Endodermal cell (in vitro differentiated cells): ENCODE measurements around the gene MYOF. TPM values are rescaled to one million over a fixed set of nuclear protein-coding genes. Genes with fewer than 3 reads are reported as not detected.

Experiments used
- DNase-seq: peaks from one replicate; pipeline ENCODE4 v3.0.0-alpha.2; 2017
- H3K27ac ChIP-seq: 2 replicates; pipeline ENCODE4 v1.5.1; 2013; ENCODE audit warnings: mild to moderate bottlenecking, low read depth, low read length, moderate library complexity
- H3K27me3 ChIP-seq: 2 replicates; pipeline ENCODE4 v1.6.1; 2013; ENCODE audit warnings: mild to moderate bottlenecking, low read length, moderate library complexity; ENCODE audit not compliant: insufficient read depth, control insufficient read depth, poor library complexity, severe bottlenecking
- H3K36me3 ChIP-seq: 2 replicates; pipeline ENCODE4 v1.7.0; 2013; ENCODE audit warnings: mild to moderate bottlenecking, low read length, moderate library complexity; ENCODE audit not compliant: control insufficient read depth, insufficient read depth
- H3K4me1 ChIP-seq: one replicate; pipeline ENCODE4 v1.7.0; 2013; ENCODE audit warnings: low read length; ENCODE audit not compliant: control insufficient read depth, insufficient read depth
- H3K4me3 ChIP-seq: 2 replicates; pipeline ENCODE4 v1.5.1; 2013; ENCODE audit warnings: mild to moderate bottlenecking, low read length, moderate library complexity
- H3K9ac ChIP-seq: 2 replicates; pipeline ENCODE4 v1.6.1; 2013; ENCODE audit warnings: mild to moderate bottlenecking, low read length, moderate library complexity; ENCODE audit not compliant: poor library complexity, severe bottlenecking; ENCODE audit errors: extremely low read depth
- H3K9me3 ChIP-seq: 2 replicates; pipeline ENCODE4 v1.6.1; 2013; ENCODE audit warnings: mild to moderate bottlenecking, low read length, moderate library complexity; ENCODE audit not compliant: control insufficient read depth
- H3K27ac Mint-ChIP-seq: 2 replicates; pipeline ENCODE4 v1.8.0; 2020; ENCODE audit warnings: mixed read lengths
- H3K27me3 Mint-ChIP-seq: 2 replicates; pipeline ENCODE4 v1.8.0; 2021; ENCODE audit warnings: mild to moderate bottlenecking, mixed read lengths; ENCODE audit not compliant: insufficient read depth
- H3K36me3 Mint-ChIP-seq: 2 replicates; pipeline ENCODE4 v1.8.0; 2020; ENCODE audit warnings: low read depth, mixed read lengths
- H3K4me1 Mint-ChIP-seq: 2 replicates; pipeline ENCODE4 v1.8.0; 2020; ENCODE audit warnings: mixed read lengths
- H3K4me3 Mint-ChIP-seq: 2 replicates; pipeline ENCODE4 v1.8.0; 2020; ENCODE audit warnings: mild to moderate bottlenecking, moderate library complexity, mixed read lengths
- H3K9me3 Mint-ChIP-seq: 2 replicates; pipeline ENCODE4 v1.8.0; 2020; ENCODE audit warnings: mild to moderate bottlenecking, mixed read lengths
- WGBS, 2 experiments: methylation state at CpG; one replicate each; pipeline versions ENCODE4 v1.1.5 to v1.1.7; 2013; ENCODE audit warnings: missing lambda C conversion rate in 2 of 2, mixed read lengths in 1 of 2; ENCODE audit not compliant: insufficient coverage in 1 of 2, insufficient read length in 1 of 2; 5-methylcytosine and 5-hydroxymethylcytosine counted together
- total RNA-seq, 2 donors: library from RNA; stranded (reverse); fragmentation: NEBNext Ultra II Directional in 1 of 2; extraction: Animal tissue kit (Norgen Biotek cat#: 25700) in 1 of 2; gene quantifications; 2 replicates in 1 of 2; 3 replicates in 1 of 2; pipeline ENCODE4 v1.2.1, GENCODE V29; 2021
- TF ChIP-seq, protein P1 (sequence below): fragments of 200-600 bp; sonication (generic); conservative IDR thresholded peaks from 2 replicates; pipeline ENCODE4 v1.5.0; 2021; ENCODE audit warnings: antibody characterized with exemption, mild to moderate bottlenecking

The MYOF gene
- total RNA-seq, 2 donors from 2014 or later: 37.4 to 93.8 TPM

DNA sequence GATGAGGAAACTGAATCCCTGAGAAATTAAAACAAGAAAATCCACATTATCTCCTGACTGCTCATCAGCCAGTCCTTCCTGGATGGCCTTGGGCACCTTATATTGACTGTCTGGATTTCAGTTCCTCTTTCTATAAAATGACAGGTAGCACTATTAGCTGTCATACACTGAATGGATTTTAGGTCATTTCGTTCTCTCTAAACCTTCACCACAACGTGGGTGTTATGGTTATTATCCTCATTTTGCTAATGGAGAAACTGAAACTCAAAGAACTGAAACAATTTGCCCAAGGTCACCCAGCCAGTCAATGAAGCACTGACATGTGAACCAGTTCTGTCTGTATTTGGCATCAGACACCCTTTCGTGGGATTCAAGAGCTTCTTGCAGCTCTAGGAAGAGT, 214.6 kb downstream of the MYOF start:
- peaks cover 41% of the 10 kb centered on the region for H3K9me3 Mint-ChIP-seq
- no peaks in the 10 kb centered on the region for H3K36me3 ChIP-seq
- peaks cover 38% of the 10 kb centered on the region for H3K9me3 ChIP-seq
- peaks cover 9% of the 10 kb centered on the region for H3K4me1 Mint-ChIP-seq
- no peak overlapping the region for H3K4me3 Mint-ChIP-seq
- H3K4me1 ChIP-seq: peaks cover under 1% of the 10 kb centered on the region
- TF ChIP-seq, protein P1, sequence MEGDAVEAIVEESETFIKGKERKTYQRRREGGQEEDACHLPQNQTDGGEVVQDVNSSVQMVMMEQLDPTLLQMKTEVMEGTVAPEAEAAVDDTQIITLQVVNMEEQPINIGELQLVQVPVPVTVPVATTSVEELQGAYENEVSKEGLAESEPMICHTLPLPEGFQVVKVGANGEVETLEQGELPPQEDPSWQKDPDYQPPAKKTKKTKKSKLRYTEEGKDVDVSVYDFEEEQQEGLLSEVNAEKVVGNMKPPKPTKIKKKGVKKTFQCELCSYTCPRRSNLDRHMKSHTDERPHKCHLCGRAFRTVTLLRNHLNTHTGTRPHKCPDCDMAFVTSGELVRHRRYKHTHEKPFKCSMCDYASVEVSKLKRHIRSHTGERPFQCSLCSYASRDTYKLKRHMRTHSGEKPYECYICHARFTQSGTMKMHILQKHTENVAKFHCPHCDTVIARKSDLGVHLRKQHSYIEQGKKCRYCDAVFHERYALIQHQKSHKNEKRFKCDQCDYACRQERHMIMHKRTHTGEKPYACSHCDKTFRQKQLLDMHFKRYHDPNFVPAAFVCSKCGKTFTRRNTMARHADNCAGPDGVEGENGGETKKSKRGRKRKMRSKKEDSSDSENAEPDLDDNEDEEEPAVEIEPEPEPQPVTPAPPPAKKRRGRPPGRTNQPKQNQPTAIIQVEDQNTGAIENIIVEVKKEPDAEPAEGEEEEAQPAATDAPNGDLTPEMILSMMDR: no peak
- H3K4me3 ChIP-seq: no peak overlapping the region
- H3K9ac ChIP-seq: no peak overlapping the region
- H3K36me3 Mint-ChIP-seq: peaks cover 20% of the 10 kb centered on the region
- no peaks in the 10 kb centered on the region for H3K27me3 Mint-ChIP-seq
- no peak overlapping the region for H3K27ac ChIP-seq
- no peak overlapping the region for H3K27ac Mint-ChIP-seq
- no peaks in the 10 kb centered on the region for H3K27me3 ChIP-seq
- WGBS, 2 experiments: 90% methylated on average over 3 of the region's 3 CpGs; no CpG with 5 or more reads in 1 of the 2 experiments
- no peak for DNase-seq

DNA sequence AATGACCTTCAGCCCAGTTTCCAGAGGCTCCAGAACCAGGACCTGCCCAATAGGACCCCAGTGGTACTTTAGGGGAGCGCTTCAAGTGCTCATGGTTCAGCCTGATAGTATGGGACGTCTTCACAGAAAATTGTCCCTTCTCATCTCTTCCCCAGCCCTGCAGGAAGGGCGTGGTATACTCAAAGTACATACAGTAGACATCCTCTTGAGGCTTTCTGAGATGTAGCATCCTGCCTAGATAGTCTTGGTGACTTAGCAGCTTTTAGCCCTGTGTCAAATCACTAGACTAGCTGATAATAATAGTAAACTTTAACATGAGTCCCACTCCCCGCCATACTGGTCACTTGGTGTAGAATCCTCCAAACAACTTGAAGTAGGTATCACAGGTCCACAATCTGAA, 215.3 kb downstream of the MYOF start:
- Histone ChIP-seq H3K9ac (no peak overlapping the region), H3K9me3 (peaks cover 38% of the 10 kb centered on the region), H3K4me3 (no peak overlapping the region), H3K27ac (no peak overlapping the region), H3K36me3 (no peaks in the 10 kb centered on the region), H3K4me1 (no peaks in the 10 kb centered on the region), H3K27me3 (no peaks in the 10 kb centered on the region)
- TF ChIP-seq, protein P1: no peak
- no peaks in the 10 kb centered on the region for H3K27me3 Mint-ChIP-seq
- peaks cover 41% of the 10 kb centered on the region for H3K9me3 Mint-ChIP-seq
- 90 to 97% methylated on average over 4 of the region's 4 CpGs for WGBS, 2 experiments
- H3K4me3 Mint-ChIP-seq: no peak overlapping the region
- H3K4me1 Mint-ChIP-seq: peaks cover 6% of the 10 kb centered on the region
- peaks cover 20% of the 10 kb centered on the region for H3K36me3 Mint-ChIP-seq
- DNase-seq: no peak
- H3K27ac Mint-ChIP-seq: no peak overlapping the region

DNA sequence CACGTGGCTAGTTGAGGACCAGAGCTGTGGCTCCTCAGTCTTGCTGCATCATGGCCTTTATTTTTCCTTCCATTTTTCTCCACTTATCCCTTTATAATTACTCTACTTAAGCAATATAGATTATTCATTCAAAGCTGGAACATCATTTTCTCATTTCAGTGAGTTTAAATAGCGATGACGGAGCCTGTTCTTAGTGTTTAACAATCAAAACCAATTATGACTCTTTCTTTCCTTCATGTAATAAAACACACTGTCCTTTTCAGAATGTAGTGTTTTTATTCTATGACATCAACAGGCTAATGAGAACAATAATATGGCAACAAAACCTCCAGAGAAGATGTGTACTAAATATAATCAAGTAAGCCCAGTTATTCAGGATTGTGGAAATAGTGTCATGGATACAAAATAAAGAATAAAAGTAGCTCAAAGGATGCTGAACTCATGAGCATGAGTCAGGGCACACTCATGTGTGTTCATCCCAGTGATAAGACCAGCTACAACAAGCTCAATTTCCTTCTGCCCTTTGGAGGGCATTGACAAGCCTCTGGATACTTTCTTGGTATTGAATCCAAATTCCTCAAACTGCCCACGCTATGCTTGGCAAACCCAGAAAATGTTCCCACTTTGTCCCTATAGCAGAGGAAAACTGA, 220.0 kb downstream of the MYOF start:
- Histone ChIP-seq H3K9me3 (peaks cover 13% of the 10 kb centered on the region), H3K27ac (no peak overlapping the region), H3K9ac (no peak overlapping the region), H3K4me1 (no peaks in the 10 kb centered on the region), H3K36me3 (no peaks in the 10 kb centered on the region), H3K27me3 (no peaks in the 10 kb centered on the region), H3K4me3 (no peak overlapping the region)
- TF ChIP-seq, protein P1: no peak
- peaks cover 3% of the 10 kb centered on the region for H3K36me3 Mint-ChIP-seq
- peaks cover 5% of the 10 kb centered on the region for H3K4me1 Mint-ChIP-seq
- no peaks in the 10 kb centered on the region for H3K27me3 Mint-ChIP-seq
- H3K9me3 Mint-ChIP-seq: peaks cover 8% of the 10 kb centered on the region
- H3K4me3 Mint-ChIP-seq: no peak overlapping the region
- H3K27ac Mint-ChIP-seq: no peak overlapping the region
- WGBS, 2 experiments: 93 to 94% methylated on average over 4 of the region's 4 CpGs
- no peak for DNase-seq
